DMS153 treated with DMSO at 0.1 percent for 48 hours (cell line): ENCODE results near the gene ATOX1.
"Not testable (repeated sequence)": the region's sequence is repeated elsewhere in the genome, so short reads cannot be mapped to it uniquely, and the experiment has no call there.

ENCODE experiments used
- DNase-seq: peaks from one replicate; lab custom pipeline; 2025; ENCODE audit not compliant: unreplicated experiment; lab: John Stamatoyannopoulos, UW

The ATOX1 gene, protein sequence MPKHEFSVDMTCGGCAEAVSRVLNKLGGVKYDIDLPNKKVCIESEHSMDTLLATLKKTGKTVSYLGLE

DNA sequence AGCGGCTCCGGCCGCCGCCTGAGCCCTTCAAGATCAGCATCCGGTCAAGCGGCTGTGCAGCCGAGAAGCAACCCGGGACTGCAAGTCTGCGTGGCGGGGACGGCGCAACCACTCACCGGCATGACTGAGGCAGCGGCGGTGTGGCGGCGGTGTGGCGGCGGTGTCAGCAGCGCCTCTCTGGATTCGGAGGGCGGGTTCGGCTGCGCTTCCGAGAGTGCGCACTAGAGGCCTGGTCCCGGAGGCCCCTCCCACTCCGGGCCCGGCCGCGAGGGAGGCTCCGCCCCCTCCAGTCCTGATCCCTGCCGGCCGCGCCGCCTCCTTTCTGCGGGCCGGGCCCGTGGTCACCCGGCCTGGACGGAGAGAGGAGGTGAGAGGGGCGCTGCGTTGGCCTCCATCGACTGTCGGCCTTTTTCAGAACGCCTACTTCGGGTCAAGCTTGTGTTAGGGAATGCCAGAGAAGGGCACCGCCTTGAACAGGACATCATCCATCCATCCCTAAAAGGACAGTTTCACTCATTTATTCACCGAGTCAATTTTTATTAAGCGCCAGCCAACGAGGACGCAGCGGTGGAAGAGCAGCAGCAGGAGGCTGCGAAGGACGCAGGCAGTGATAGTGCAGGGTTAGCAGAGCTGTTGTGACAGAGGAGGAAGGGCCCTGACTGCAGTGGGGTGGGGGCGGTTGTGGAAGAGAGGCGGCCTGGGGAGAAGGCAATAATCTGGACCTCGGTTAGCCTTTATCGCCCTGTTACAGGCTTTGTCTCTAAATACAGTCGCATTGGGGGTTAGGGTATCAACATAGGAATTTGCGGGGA lies at the start of gene ATOX1:
TSS of gene ATOX1 (minus strand) at position 202 of the 812 bp plus-strand sequence. CDS start at position 122, 80 bp downstream.
- DNase-seq, result no peak

- DNase-seq, result no peak
These were observed 47.2 kb upstream of the ATOX1 start for GRCh38 chr5:151805414-151806223.

DNA sequence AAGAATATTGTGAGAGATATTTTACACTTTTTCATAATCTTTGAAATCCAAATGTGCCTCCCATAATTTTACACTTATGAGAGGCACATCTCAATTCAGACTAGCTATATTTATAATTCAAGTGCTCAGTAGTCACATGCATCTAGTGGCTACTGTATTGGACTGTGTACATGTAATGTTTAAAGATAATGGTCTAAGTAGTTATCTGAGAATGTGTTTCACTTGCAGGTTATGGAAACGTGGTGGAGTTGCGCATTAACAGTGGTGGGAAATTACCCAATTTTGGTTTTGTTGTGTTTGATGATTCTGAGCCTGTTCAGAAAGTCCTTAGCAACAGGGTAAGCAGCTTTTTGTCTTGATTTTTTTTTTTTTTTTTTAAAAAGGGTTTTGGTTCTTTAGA lies 42.1 kb upstream of the ATOX1 start:
- DNase-seq, result no peak

GRCh38 chr5:151799407-151799806 lies 41.0 kb upstream of the ATOX1 start:
- no peak for DNase-seq

DNA sequence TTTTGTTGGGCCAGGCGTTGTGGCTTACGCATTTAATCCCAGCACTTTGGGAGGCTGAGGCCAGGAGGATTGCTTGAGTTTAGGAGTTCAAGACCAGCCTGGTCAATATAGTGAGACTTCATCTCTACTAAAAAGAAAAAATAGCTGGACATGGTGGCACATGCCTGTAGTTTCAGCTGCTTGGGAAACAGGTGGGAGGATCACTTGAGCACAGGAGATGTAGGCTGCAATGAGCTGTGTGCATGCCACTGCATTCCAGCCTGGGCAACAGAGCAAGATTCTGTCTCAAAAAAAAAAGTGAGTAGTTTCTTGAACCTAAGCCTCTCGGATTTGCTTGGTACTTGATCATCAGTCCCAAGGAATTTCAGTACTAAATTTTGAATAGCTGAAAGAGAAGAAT lies 40.2 kb upstream of the ATOX1 start:
- DNase-seq, result no peak

GRCh38 chr5:151795426-151795825 lies 37.0 kb upstream of the ATOX1 start:
- DNase-seq, result no peak

DNA sequence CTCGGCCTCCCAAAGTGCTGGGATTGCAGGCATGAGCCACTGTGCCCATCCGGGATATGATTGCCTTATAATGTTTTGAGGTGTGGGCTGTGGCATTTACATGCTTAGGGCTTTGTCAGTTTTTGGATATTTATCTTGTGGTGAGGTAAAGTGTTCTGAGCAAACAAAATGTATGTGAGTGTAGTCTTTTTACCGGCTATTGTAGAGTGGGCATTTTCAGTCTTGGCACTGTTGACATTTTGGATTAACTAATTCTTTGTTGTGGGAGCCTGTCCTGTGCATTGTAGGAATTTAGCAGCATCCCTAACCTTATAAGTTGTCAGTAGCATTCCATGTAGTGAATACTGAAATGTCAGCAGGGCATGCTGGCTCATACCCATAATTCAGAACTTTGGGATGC lies 34.9 kb upstream of the ATOX1 start:
- no peak for DNase-seq

DNA sequence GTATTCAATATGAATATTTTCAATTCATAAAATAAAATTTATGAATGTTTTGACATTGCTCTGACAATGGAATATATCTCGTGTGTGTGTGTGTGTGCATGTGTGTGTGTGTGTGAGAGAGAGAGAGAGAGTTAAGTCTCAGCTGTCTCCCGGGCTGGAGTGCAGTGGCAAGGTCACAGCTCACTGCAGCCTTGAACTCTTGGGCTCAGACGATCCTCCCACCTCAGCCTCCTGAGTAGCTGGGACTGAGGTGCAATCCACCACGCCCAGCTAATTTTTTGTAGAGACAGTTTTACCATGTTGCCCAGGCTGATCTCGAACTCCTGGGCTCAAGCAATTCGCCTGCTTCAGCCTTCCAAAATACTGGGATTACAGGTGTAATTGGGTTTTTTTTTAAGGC lies 29.4 kb upstream of the ATOX1 start:
- no peak for DNase-seq

- DNase-seq, result no peak
These were observed 28.0 kb upstream of the ATOX1 start for GRCh38 chr5:151786468-151786867.

DNA sequence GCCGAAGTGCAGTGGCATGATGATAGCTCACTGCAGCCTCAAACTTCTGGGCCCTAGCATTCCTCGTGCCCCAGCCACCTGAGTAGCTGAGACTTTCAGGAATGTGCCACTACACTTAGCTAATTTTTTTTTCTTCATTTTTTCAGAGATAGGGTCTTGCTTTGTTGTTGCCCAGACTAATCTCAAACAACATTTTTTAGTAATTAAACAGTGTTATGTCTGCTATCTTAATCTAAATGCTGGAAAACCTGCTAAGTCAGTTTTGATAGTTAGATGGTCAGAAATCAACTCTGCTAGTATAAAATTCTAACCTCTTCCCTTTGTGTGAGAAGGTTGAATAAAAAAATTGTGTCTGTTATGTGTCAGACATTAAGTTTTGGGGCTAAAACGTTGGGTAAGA lies 25.7 kb upstream of the ATOX1 start:
- DNase-seq, result no peak

DNA sequence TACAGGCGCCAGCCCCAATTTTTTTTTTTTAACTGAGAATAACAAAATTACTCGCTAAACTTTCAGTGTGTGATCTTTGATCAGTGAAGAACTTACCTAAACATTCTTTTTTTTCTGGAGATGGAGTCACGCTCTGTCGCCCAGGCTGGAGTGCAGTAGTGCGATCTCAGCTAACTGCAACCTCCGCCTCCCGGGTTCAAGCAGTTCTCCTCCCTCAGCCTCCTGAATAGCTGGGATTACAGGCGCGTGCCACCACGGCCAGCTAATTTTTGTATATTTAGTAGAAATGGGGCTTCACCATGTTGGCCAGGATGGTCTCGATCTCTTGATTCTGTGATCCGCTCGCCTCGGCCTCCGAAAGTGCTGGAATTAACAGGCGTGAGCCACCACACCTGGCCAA lies 25.2 kb upstream of the ATOX1 start:
- DNase-seq, result not testable (repeated sequence)

- DNase-seq, result no peak
These were observed 22.8 kb upstream of the ATOX1 start for GRCh38 chr5:151781201-151781600.

- no peak for DNase-seq
These were observed 21.9 kb upstream of the ATOX1 start for GRCh38 chr5:151780348-151780747.

DNA sequence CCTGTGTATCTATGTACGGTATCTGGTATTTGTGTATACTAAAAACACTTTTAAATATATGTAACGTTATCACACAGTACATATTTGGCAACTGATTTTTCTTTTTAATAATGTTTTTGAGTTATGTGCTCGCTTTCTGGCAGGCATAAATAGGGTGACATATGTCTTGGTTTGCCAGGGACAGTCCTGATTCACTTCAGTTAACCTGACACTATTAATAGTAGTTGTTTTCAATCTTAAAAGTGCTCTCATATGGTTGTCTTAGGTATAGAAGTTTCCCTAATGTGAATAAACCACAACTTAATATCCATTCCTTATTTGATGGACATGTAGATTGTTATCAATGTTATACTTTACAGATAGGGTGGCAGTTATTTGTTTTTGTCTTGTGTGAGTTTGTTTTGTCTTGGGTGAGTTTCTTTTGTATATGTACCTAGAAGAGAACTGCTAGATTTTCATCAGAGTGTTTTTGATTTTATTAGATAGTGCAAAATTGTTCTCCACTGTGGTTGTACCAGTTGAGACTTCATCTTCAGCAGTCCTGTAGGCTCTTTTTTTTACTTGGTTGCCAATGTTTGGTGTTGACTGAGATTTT lies 21.2 kb upstream of the ATOX1 start:
- no peak for DNase-seq

DNA sequence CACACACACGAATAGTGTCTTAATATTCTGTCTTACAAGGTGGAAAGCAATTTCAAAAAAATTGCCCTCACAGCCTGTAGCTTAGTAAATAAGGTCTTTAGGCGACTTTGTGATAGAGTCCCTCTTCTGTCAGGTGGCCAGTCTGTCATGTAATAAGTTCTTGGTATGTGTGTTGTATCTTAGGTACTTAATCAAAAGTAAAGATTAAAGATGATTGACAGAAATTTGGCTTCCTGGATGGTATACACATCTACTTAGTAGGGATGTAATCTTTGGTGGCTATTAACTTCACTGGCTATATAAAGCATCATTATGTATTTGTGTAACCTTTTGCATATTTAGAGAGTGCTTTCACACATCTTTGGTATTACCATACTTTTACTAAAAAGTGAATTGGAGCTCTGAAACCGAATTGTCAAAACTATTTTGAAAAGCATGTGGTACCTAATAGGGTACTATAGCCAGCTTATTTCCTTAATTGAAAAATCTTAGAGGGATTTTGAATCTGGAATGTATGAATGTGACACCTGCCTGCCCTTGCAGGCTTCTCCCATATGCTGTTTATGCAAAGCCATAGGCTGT lies 16.7 kb upstream of the ATOX1 start:
- DNase-seq, result no peak

DNA sequence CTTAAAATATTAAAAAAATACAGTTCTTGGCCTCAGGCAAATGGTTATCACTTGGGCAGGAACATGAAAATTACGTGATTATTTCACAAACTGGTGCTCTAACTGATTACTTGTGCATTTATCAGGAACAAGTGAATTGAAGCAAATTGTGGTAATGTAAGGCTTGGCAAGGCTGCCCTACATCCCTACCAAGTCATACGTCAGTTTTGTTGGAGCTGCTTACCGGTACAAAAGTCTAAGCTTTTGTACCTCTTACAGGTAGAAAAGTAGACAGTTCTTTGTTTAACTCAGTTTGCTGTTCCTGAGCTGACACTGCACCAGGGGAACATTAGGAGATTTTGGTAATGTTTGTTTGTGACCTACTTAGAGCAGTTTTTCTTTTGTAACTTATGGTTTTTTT lies 15.5 kb upstream of the ATOX1 start:
- no peak for DNase-seq

GRCh38 chr5:151772846-151773561 lies 14.6 kb upstream of the ATOX1 start:
- no peak for DNase-seq

GRCh38 chr5:151772029-151772845 lies 13.8 kb upstream of the ATOX1 start:
- DNase-seq, result no peak

GRCh38 chr5:151771259-151772028 lies 13.0 kb upstream of the ATOX1 start, which contains the start of gene G3BP1:
Gene G3BP1 (plus strand): TSS chr5:151771954. CDS start chr5:151786621, 14,667 bp downstream.
- peak; percentile 92 for DNase-seq
